Measurements from ENCODE around the gene NDFIP2. TPM values are rescaled to one million over a fixed set of nuclear protein-coding genes. Genes with fewer than 3 reads are reported as not detected.
"Not testable (repeated sequence)": the region's sequence is repeated elsewhere in the genome, so short reads cannot be mapped to it uniquely, and the experiment has no call there.

NDFIP2 gene
- total and polyA plus RNA-seq, 7 donors: 14.7 to 48.2 (median 28.3) TPM

- Histone ChIP-seq H3K4me1 (no peaks in the 10 kb centered on the region), H3K27ac (no peak overlapping the region), H3K36me3 (ENCODE audit: insufficient read depth in 1 of 2, low read depth in 1 of 2) (no peaks in the 10 kb centered on the region), H3K27me3 (ENCODE audit: insufficient read depth in 3 of 3, low read length in 2 of 3) (no peaks in the 10 kb centered on the region), H3K4me3 (no peak overlapping the region), H3K9me3 (peaks cover 13% of the 10 kb centered on the region)
- 88 to 93% (median 92%) methylated on average over 2 of the region's 2 CpGs for WGBS, 3 donors
- intact Hi-C loops (cut with DNase I): no loop called here
- TF ChIP-seq, protein P1, sequence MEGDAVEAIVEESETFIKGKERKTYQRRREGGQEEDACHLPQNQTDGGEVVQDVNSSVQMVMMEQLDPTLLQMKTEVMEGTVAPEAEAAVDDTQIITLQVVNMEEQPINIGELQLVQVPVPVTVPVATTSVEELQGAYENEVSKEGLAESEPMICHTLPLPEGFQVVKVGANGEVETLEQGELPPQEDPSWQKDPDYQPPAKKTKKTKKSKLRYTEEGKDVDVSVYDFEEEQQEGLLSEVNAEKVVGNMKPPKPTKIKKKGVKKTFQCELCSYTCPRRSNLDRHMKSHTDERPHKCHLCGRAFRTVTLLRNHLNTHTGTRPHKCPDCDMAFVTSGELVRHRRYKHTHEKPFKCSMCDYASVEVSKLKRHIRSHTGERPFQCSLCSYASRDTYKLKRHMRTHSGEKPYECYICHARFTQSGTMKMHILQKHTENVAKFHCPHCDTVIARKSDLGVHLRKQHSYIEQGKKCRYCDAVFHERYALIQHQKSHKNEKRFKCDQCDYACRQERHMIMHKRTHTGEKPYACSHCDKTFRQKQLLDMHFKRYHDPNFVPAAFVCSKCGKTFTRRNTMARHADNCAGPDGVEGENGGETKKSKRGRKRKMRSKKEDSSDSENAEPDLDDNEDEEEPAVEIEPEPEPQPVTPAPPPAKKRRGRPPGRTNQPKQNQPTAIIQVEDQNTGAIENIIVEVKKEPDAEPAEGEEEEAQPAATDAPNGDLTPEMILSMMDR (IDR thresholded peaks at IDR 0.05): no peak
- ATAC-seq (no peak), DNase-seq (no peak)
Observed at GRCh38 chr13:79560954-79561353, 80.0 kb downstream of the NDFIP2 start.

- intact Hi-C loops (cut with DNase I): no loop called here
- H3K27me3 ChIP-seq (ENCODE audit: insufficient read depth in 3 of 3, low read length in 2 of 3): no peaks in the 10 kb centered on the region
- no peak for ATAC-seq
- no peaks in the 10 kb centered on the region for H3K36me3 ChIP-seq (ENCODE audit: insufficient read depth in 1 of 2, low read depth in 1 of 2)
- TF ChIP-seq, protein P1 (IDR thresholded peaks at IDR 0.05): no peak
- no peak overlapping the region for H3K4me3 ChIP-seq
- no peaks in the 10 kb centered on the region for H3K4me1 ChIP-seq
- peaks cover 16% of the 10 kb centered on the region for H3K9me3 ChIP-seq
- no peak overlapping the region for H3K27ac ChIP-seq
- no peak for DNase-seq
Observed at GRCh38 chr13:79562557-79562956, 81.6 kb downstream of the NDFIP2 start.

- H3K4me1 ChIP-seq: no peaks in the 10 kb centered on the region
- H3K27me3 ChIP-seq (ENCODE audit: insufficient read depth in 3 of 3, low read length in 2 of 3): no peaks in the 10 kb centered on the region
- TF ChIP-seq, protein P1 (IDR thresholded peaks at IDR 0.05): no peak
- H3K36me3 ChIP-seq (ENCODE audit: insufficient read depth in 1 of 2, low read depth in 1 of 2): no peaks in the 10 kb centered on the region
- H3K27ac ChIP-seq: no peak overlapping the region
- H3K9me3 ChIP-seq: peaks cover 16% of the 10 kb centered on the region
- H3K4me3 ChIP-seq: no peak overlapping the region
- 98 to 100% (median 98%) methylated on average over 2 of the region's 2 CpGs for WGBS, 3 donors
- ATAC-seq (no peak), DNase-seq (no peak)
- intact Hi-C loops (cut with DNase I): no loop called here
Observed at GRCh38 chr13:79566118-79566517, 85.2 kb downstream of the NDFIP2 start.

DNA sequence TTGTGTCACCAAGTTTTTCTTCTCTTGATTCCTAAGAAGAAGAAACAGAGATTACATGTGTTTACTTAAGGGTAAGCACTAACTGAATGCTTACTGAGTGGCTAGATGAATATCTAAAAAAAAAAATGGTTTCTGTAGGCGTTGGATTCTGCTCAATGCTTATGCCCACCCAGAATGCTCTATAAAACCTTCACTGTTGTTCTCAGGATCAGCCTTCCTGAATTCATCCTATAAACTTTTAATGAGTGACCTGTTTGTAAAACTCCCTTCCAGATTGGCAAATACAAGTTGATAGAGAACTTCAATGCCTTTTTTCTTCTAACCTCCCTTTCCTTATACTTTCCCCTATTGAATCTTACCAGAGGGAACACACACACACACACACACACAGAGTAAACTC is 90.2 kb downstream of the NDFIP2 start:
- Histone ChIP-seq H3K9me3 (peaks cover 1% of the 10 kb centered on the region), H3K4me3 (no peak overlapping the region), H3K27ac (no peak overlapping the region), H3K36me3 (ENCODE audit: insufficient read depth in 1 of 2, low read depth in 1 of 2) (no peaks in the 10 kb centered on the region), H3K4me1 (no peaks in the 10 kb centered on the region), H3K27me3 (ENCODE audit: insufficient read depth in 3 of 3, low read length in 2 of 3) (no peaks in the 10 kb centered on the region)
- no peak for DNase-seq
- ATAC-seq: no peak
- WGBS, 3 donors: 67 to 77% (median 73%) methylated on average over 1 of the region's 1 CpG
- TF ChIP-seq, protein P1 (IDR thresholded peaks at IDR 0.05): no peak
- intact Hi-C loops (cut with DNase I): no loop called here

- H3K36me3 ChIP-seq (ENCODE audit: insufficient read depth in 1 of 2, low read depth in 1 of 2); H3K27ac ChIP-seq; H3K4me3 ChIP-seq; H3K4me1 ChIP-seq; intact Hi-C loops (cut with DNase I); ATAC-seq; H3K27me3 ChIP-seq (ENCODE audit: insufficient read depth in 3 of 3, low read length in 2 of 3); H3K9me3 ChIP-seq; DNase-seq: not testable (repeated sequence)
Observed at GRCh38 chr13:79573892-79574291, 92.9 kb downstream of the NDFIP2 start.

All from psoas muscle (tissue), 8 donors.